ENCODE results near the gene UBE3C.

DNA sequence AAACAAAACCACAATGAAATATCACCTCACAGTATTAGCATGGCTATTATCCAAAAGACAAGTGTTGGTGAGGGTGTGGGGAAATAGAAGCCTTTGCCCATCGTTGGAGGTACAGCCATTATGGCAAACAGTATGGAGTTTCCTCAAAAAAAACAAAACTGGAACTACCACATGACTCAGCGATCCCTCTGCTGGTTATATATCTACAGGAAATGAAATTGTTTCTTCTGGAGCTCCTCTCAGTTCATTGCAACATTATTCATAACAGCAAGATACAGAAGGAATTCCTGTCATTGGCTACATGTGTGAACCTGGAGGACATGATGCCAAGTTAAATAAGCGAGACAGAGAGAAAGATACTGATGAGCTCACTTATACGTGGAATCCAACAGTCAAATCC is 2.4 kb upstream of the UBE3C start:
- TF ChIP-seq, protein P1, sequence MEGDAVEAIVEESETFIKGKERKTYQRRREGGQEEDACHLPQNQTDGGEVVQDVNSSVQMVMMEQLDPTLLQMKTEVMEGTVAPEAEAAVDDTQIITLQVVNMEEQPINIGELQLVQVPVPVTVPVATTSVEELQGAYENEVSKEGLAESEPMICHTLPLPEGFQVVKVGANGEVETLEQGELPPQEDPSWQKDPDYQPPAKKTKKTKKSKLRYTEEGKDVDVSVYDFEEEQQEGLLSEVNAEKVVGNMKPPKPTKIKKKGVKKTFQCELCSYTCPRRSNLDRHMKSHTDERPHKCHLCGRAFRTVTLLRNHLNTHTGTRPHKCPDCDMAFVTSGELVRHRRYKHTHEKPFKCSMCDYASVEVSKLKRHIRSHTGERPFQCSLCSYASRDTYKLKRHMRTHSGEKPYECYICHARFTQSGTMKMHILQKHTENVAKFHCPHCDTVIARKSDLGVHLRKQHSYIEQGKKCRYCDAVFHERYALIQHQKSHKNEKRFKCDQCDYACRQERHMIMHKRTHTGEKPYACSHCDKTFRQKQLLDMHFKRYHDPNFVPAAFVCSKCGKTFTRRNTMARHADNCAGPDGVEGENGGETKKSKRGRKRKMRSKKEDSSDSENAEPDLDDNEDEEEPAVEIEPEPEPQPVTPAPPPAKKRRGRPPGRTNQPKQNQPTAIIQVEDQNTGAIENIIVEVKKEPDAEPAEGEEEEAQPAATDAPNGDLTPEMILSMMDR (optimal IDR thresholded peaks at IDR 0.05 in 1 of 3, IDR thresholded peaks at IDR 0.05 in 1 of 3, conservative IDR thresholded peaks at IDR 0.05 in 1 of 3; ENCODE audit: extremely low read depth in 1 of 3, insufficient read depth in 2 of 3, low read length in 3 of 3) = peak; percentile 4 to 36 (median 16)
- no peak for TF ChIP-seq EZH2 (IDR thresholded peaks at IDR 0.05; ENCODE audit: low read length)
